Measurements from ENCODE around the gene RALGPS1. TPM values are rescaled to one million over a fixed set of nuclear protein-coding genes. Genes with fewer than 3 reads are reported as not detected.

RALGPS1 gene
- total RNA-seq, 1 experiment from 2014 or later = 28.5 TPM

- H3K36me3 Mint-ChIP-seq = peaks cover 18% of the 10 kb centered on the region
- no peak for ATAC-seq
- no peaks in the 10 kb centered on the region for H3K27me3 Mint-ChIP-seq (ENCODE audit: low read depth)
- DNase-seq (ENCODE audit: low spot score) = no peak
- H3K4me3 Mint-ChIP-seq = no peak overlapping the region
- peak overlapping the region; percentile 67; the same call in 1 of the 2 replicates for H3K27ac Mint-ChIP-seq
- TF ChIP-seq FOXP1 (CRISPR knock-in tag; IDR thresholded peaks at IDR 0.05; ENCODE audit: borderline replicate concordance) = no peak
- TF ChIP-seq ZNF396 (CRISPR knock-in tag; IDR thresholded peaks at IDR 0.05; ENCODE audit: borderline replicate concordance) = no peak
- TF ChIP-seq NFE2L1 (CRISPR knock-in tag; IDR thresholded peaks at IDR 0.05) = no peak
- TF ChIP-seq ZNF121 (CRISPR knock-in tag; IDR thresholded peaks at IDR 0.05) = no peak
- TF ChIP-seq USF2 (CRISPR knock-in tag; IDR thresholded peaks at IDR 0.05) = no peak
- TF ChIP-seq ZNF532 (CRISPR knock-in tag; IDR thresholded peaks at IDR 0.05; ENCODE audit: borderline replicate concordance) = no peak
- TF ChIP-seq MYBL2 (CRISPR knock-in tag; IDR thresholded peaks at IDR 0.05) = no peak
- peaks cover 49% of the 10 kb centered on the region for H3K4me1 Mint-ChIP-seq
- ChIA-PET POLR2A (no interaction called here), CTCF (interaction anchor here (0.7 kb wide), 1 partner anchor 34 kb away, joined by 3 read pairs; no protein-coding TSS in a partner anchor)
- H3K9me3 Mint-ChIP-seq = peaks cover 11% of the 10 kb centered on the region
Measured at GRCh38 chr9:127258606-127259471, 344.3 kb downstream of the RALGPS1 start.

- no peak overlapping the region for H3K27ac Mint-ChIP-seq
- ChIA-PET CTCF (interaction anchor here (1.5 kb wide), 1 partner anchor 38 kb away, joined by 6 read pairs; no protein-coding TSS in a partner anchor), POLR2A (no interaction called here)
- H3K4me3 Mint-ChIP-seq = no peak overlapping the region
- TF ChIP-seq ZNF416 (CRISPR knock-in tag; IDR thresholded peaks at IDR 0.05) (no peak), ZBTB43 (CRISPR knock-in tag; IDR thresholded peaks at IDR 0.05) (no peak), RORB (CRISPR knock-in tag; IDR thresholded peaks at IDR 0.05) (no peak), AR (CRISPR knock-in tag; IDR thresholded peaks at IDR 0.05) (no peak), IRF1 (CRISPR knock-in tag; IDR thresholded peaks at IDR 0.05) (no peak), EMX1 (CRISPR knock-in tag; IDR thresholded peaks at IDR 0.05) (no peak)
- H3K9me3 Mint-ChIP-seq = no peaks in the 10 kb centered on the region
- H3K36me3 Mint-ChIP-seq = peaks cover 7% of the 10 kb centered on the region; the same call in 1 of the 2 replicates
- no peak for DNase-seq (ENCODE audit: low spot score)
- ATAC-seq = no peak
- H3K27me3 Mint-ChIP-seq (ENCODE audit: low read depth) = no peaks in the 10 kb centered on the region
- peaks cover 29% of the 10 kb centered on the region for H3K4me1 Mint-ChIP-seq
Measured at GRCh38 chr9:127262602-127263001, 348.0 kb downstream of the RALGPS1 start.
